ENCODE measurements around the gene FNDC10.
"Not testable (repeated sequence)": the region's sequence is repeated elsewhere in the genome, so short reads cannot be mapped to it uniquely, and the experiment has no call there.

The FNDC10 gene

DNA sequence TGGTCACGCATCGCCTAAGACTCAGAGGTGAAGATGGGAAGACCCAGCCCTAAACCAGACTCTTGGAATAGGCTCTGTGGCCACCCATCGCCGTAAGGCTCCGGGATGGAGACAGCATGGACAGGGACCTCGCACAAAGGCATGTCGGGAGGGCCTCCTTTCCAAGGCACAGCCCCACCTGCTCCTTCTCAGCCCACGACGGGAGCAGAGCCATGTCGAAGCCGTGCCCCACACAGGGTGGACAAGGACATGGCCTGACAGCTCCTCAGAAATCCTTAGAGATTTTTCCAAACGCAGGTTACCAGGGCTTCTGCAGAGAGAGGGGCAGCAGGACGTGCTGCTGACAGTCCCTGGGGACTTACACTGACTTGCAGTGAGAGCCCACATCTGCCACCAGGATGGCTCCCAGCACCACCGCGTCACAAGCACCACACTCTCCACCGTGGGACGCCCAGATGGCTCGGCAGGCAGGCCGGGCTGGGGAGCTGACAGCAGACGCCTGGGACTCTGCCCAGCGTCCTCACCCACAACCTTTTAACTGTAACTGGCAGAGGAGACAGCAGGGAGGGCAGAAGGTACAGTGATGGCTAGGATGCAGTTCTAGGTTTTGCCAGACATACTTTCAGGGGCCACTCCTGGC is 37.3 kb downstream of the FNDC10 start:
- Histone ChIP-seq H3K27me3 (ENCODE audit: control insufficient read depth, insufficient read depth, low read length) (no peaks in the 10 kb centered on the region), H3K79me2 (peaks cover 20% of the 10 kb centered on the region), H3K4me1 (no peaks in the 10 kb centered on the region), H3K9ac (no peak overlapping the region), H2AFZ (no peak overlapping the region), H3K36me3 (ENCODE audit: control insufficient read depth, insufficient read depth, low read length) (no peaks in the 10 kb centered on the region), H3K4me3 (ENCODE audit: low read depth, low read length) (no peak overlapping the region), H3K27ac (no peak overlapping the region), H3K9me3 (ENCODE audit: control insufficient read depth, low read length) (no peaks in the 10 kb centered on the region), H3K4me2 (ENCODE audit: low read length) (no peak overlapping the region)
- no peak for TF ChIP-seq CTCF (IDR thresholded peaks at IDR 0.05)

GRCh38 chr1:1561801-1562470 is 38.0 kb downstream of the FNDC10 start:
- no peaks in the 10 kb centered on the region for H3K27me3 ChIP-seq (ENCODE audit: control insufficient read depth, insufficient read depth, low read length)
- no peak overlapping the region for H3K27ac ChIP-seq
- no peak overlapping the region for H3K4me2 ChIP-seq (ENCODE audit: low read length)
- H3K79me2 ChIP-seq: peaks cover 17% of the 10 kb centered on the region
- no peak for TF ChIP-seq CTCF (IDR thresholded peaks at IDR 0.05)
- H3K4me1 ChIP-seq: no peaks in the 10 kb centered on the region
- H3K4me3 ChIP-seq (ENCODE audit: low read depth, low read length): no peak overlapping the region
- no peaks in the 10 kb centered on the region for H3K9me3 ChIP-seq (ENCODE audit: control insufficient read depth, low read length)
- H3K36me3 ChIP-seq (ENCODE audit: control insufficient read depth, insufficient read depth, low read length): no peaks in the 10 kb centered on the region
- H3K9ac ChIP-seq: no peak overlapping the region
- H2AFZ ChIP-seq: no peak overlapping the region

DNA sequence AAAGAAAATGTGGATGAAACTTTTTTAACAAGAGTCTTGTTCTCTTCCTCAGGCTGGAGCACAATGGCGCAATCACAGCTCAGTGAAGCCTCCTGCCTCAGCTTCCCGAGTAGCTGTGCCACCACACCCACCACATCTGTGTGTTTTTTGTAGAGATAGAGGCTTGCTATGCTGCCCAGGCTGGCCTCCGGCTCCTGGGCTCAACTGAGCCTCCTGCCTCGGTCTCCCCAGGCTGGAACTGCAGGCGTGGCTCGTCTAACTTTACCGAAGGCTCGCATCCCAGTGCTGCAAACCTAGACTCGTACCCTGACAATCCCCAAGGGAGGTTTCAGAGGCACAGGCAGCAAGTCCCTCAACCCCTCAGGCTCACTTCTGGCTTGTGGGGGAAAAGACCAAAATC is 39.8 kb downstream of the FNDC10 start:
- H3K9me3 ChIP-seq (ENCODE audit: control insufficient read depth, low read length): no peaks in the 10 kb centered on the region
- H3K36me3 ChIP-seq (ENCODE audit: control insufficient read depth, insufficient read depth, low read length): no peaks in the 10 kb centered on the region
- no peak overlapping the region for H3K9ac ChIP-seq
- H3K4me2 ChIP-seq (ENCODE audit: low read length): no peak overlapping the region
- peaks cover 10% of the 10 kb centered on the region for H3K79me2 ChIP-seq
- H3K4me1 ChIP-seq: no peaks in the 10 kb centered on the region
- no peak overlapping the region for H2AFZ ChIP-seq
- no peak for TF ChIP-seq CTCF (IDR thresholded peaks at IDR 0.05)
- H3K27ac ChIP-seq: no peak overlapping the region
- H3K4me3 ChIP-seq (ENCODE audit: low read depth, low read length): no peak overlapping the region
- H3K27me3 ChIP-seq (ENCODE audit: control insufficient read depth, insufficient read depth, low read length): no peaks in the 10 kb centered on the region

GRCh38 chr1:1559066-1559465 is 40.9 kb downstream of the FNDC10 start:
- H3K4me3 ChIP-seq (ENCODE audit: low read depth, low read length): no peak overlapping the region
- peaks cover 3% of the 10 kb centered on the region for H3K79me2 ChIP-seq
- TF ChIP-seq CTCF (IDR thresholded peaks at IDR 0.05): no peak
- H3K27me3 ChIP-seq (ENCODE audit: control insufficient read depth, insufficient read depth, low read length): no peaks in the 10 kb centered on the region
- no peaks in the 10 kb centered on the region for H3K36me3 ChIP-seq (ENCODE audit: control insufficient read depth, insufficient read depth, low read length)
- H3K9me3 ChIP-seq (ENCODE audit: control insufficient read depth, low read length): no peaks in the 10 kb centered on the region
- H3K27ac ChIP-seq: no peak overlapping the region
- no peak overlapping the region for H3K9ac ChIP-seq
- no peaks in the 10 kb centered on the region for H3K4me1 ChIP-seq
- no peak overlapping the region for H3K4me2 ChIP-seq (ENCODE audit: low read length)
- H2AFZ ChIP-seq: no peak overlapping the region

DNA sequence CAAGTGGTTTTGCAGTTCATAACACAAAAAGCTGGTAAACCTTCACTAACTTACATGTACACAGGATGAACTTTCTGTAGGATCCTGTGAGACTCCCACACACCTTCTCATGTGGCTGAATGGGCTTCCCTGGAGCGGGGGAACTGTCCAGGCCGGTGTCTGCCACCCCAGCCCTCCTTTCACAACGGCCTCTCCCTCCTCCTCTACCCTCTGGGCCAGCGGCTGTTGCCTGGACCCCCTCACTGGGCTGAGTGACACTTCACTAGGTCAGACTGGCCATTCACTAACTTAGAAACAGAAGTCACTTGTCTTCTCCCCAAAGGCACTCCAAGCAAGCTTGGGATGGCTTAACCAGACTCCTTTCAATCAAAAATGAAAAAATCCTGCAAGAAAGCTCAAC is 41.3 kb downstream of the FNDC10 start:
- Histone ChIP-seq H3K4me1 (no peaks in the 10 kb centered on the region), H2AFZ (no peak overlapping the region), H3K4me2 (ENCODE audit: low read length) (no peak overlapping the region), H3K9ac (no peak overlapping the region), H3K9me3 (ENCODE audit: control insufficient read depth, low read length) (no peaks in the 10 kb centered on the region), H3K27ac (no peak overlapping the region), H3K79me2 (peaks cover 2% of the 10 kb centered on the region), H3K4me3 (ENCODE audit: low read depth, low read length) (no peak overlapping the region), H3K27me3 (ENCODE audit: control insufficient read depth, insufficient read depth, low read length) (no peaks in the 10 kb centered on the region), H3K36me3 (ENCODE audit: control insufficient read depth, insufficient read depth, low read length) (no peaks in the 10 kb centered on the region)
- no peak for TF ChIP-seq CTCF (IDR thresholded peaks at IDR 0.05)

DNA sequence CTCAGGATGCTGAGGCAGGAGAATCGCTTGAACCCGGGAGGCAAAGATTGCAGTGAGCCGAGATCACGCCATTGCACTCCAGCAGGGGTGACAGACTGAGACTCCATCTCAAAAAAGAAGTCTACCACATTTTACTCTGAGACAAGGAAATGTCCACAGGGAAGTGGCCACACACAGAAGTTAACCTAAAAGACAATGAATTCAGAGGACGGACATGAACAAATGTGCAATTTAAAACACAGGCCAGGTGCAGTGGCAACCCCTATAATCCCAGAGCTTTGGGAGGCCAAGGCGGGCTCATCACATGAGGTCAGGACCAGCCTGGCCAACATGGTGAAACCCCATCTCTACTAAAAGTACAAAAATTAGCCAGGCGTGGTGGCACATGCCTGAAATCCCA is 42.2 kb downstream of the FNDC10 start:
- H3K9me3 ChIP-seq (ENCODE audit: control insufficient read depth, low read length); H3K4me1 ChIP-seq; H3K79me2 ChIP-seq; H2AFZ ChIP-seq; H3K27me3 ChIP-seq (ENCODE audit: control insufficient read depth, insufficient read depth, low read length); H3K36me3 ChIP-seq (ENCODE audit: control insufficient read depth, insufficient read depth, low read length); H3K4me2 ChIP-seq (ENCODE audit: low read length); H3K27ac ChIP-seq; H3K4me3 ChIP-seq (ENCODE audit: low read depth, low read length); H3K9ac ChIP-seq: not testable (repeated sequence)

- H3K27me3 ChIP-seq (ENCODE audit: control insufficient read depth, insufficient read depth, low read length); H3K4me2 ChIP-seq (ENCODE audit: low read length); H3K36me3 ChIP-seq (ENCODE audit: control insufficient read depth, insufficient read depth, low read length); H3K9ac ChIP-seq; H3K79me2 ChIP-seq; H2AFZ ChIP-seq; H3K9me3 ChIP-seq (ENCODE audit: control insufficient read depth, low read length); H3K4me1 ChIP-seq; H3K27ac ChIP-seq; H3K4me3 ChIP-seq (ENCODE audit: low read depth, low read length): not testable (repeated sequence)
These were observed 43.0 kb downstream of the FNDC10 start for GRCh38 chr1:1556961-1557360.

Data from parathyroid adenoma (tissue), 2 donors.